SK-N-MC (cell line): ENCODE results near the gene ATP2A2.
A peak's percentile ranks its signal among the peaks of the same experiment; 100 is the strongest.

ENCODE experiments used
- DNase-seq: peaks from one replicate; pipeline ENCODE4 v3.0.0-alpha.2; 2011; ENCODE audit warnings: low read depth, low spot score
- H3K27ac ChIP-seq: fragments of 200-600 bp; sonication (generic); 2 replicates; pipeline ENCODE4 v1.5.1; 2016; ENCODE audit warnings: mixed run types
- H3K36me3 ChIP-seq: fragments of 200-600 bp; sonication (generic); 2 replicates; pipeline ENCODE4 v1.6.1; 2017; ENCODE audit warnings: antibody characterized with exemption, low read length, mixed read lengths; ENCODE audit not compliant: insufficient read depth
- H3K4me3 ChIP-seq: fragments of 200-600 bp; sonication (generic); 2 replicates; pipeline ENCODE4 v1.5.1; 2016
- H3K9ac ChIP-seq: fragments of 200-600 bp; sonication (generic); 2 replicates; pipeline ENCODE4 v1.8.0; 2017; ENCODE audit warnings: mixed run types, mixed read lengths; ENCODE audit not compliant: insufficient read length
- H3K9me3 ChIP-seq: fragments of 200-600 bp; sonication (generic); 2 replicates; pipeline ENCODE4 v1.6.1; 2017; ENCODE audit warnings: low read depth, mild to moderate bottlenecking, antibody characterized with exemption, low read length, moderate library complexity, mixed read lengths
- EZH2 ChIP-seq: fragments of 200-600 bp; sonication (generic); IDR thresholded peaks from one replicate; pipeline ENCODE4 v1.6.1; 2017; ENCODE audit warnings: antibody characterized with exemption
- FOXP2 ChIP-seq: optimal IDR thresholded peaks from 2 replicates; pipeline ENCODE3; 2011; ENCODE audit warnings: mild to moderate bottlenecking, moderate library complexity; ENCODE audit not compliant: insufficient read depth; ENCODE audit errors: extremely low read length, control extremely low read depth
- POLR2AphosphoS5 ChIP-seq: IDR thresholded peaks from 2 replicates; pipeline ENCODE4 v1.6.1; 2012; ENCODE audit warnings: mild to moderate bottlenecking, low read depth, low read length, borderline replicate concordance

ATP2A2 gene

DNA sequence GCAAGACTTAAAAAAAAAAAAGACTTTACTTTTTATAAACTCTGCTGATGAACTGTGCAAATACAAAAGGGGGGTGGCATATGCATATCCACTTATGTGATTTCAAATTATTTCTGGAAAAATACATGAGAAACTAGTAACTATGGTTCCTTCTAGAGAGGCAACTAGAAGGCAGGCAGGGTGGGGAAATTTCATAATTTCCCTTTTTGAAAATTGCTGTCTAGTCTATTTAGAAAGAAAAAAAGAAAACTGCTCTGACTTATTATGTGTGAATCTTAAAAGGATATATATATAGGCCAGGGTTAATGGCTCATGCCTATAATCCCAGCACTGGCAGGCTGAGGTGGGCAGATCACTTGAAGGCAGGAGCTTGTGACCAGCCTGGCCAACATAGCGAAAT lies 80.2 kb downstream of the ATP2A2 start:
- H3K9me3 ChIP-seq, result no peaks in the 10 kb centered on the region
- TF ChIP-seq EZH2 (no peak), FOXP2 (no peak), POLR2AphosphoS5 (no peak)
- H3K4me3 ChIP-seq, result no peak overlapping the region
- no peak overlapping the region for H3K27ac ChIP-seq
- DNase-seq, result no peak
- no peak overlapping the region for H3K9ac ChIP-seq
- H3K36me3 ChIP-seq, result no peaks in the 10 kb centered on the region

DNA sequence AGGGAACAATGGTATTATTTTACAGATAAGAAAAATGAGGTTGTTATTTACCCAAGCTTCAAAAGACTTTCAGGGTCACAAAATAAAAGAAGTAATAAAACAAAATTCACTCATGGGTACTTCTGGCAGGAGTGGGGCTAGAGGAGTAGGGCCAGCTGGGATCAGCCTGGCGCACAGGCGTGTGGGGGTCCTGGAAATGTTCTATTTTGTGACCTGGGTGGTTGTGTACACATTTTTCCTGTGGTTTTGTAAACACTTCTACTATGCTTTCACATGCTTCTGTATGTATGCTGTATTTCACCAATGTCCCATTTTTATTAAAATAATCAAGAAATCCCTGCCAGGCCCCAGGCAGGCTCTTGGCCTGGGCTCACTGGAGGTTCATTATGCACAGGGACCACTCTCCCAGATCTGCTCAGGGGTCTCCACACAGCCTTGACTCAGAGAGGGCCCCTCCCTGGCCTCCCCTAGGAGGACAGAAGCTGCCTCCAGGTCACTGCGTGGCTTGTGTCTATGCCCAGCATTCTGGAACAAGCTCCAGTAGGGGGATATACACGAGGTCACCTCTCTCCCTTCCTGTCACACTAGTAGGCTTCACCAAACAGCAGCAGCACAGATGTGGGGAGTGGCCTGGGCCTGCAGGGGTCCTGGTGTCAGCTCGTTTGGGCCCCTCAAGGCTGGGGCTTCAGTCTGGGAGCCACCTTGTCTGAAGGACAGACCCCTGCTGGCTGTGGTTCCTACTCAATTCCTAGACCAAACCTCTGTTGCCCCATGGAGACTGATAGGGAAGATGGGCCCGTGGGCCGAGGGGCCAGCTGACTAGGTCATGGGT lies 84.7 kb downstream of the ATP2A2 start:
- peak overlapping the region; percentile 60 for H3K27ac ChIP-seq
- TF ChIP-seq EZH2 (no peak), POLR2AphosphoS5 (no peak), FOXP2 (no peak)
- peaks cover 9% of the 10 kb centered on the region; the same call in 1 of the 2 replicates for H3K36me3 ChIP-seq
- no peaks in the 10 kb centered on the region for H3K9me3 ChIP-seq
- H3K9ac ChIP-seq, result no peak overlapping the region
- DNase-seq, result no peak
- H3K4me3 ChIP-seq, result no peak overlapping the region

- Histone ChIP-seq H3K27ac (peak overlapping the region; percentile 51; the same call in 1 of the 2 replicates), H3K36me3 (peaks cover 12% of the 10 kb centered on the region; the same call in 1 of the 2 replicates), H3K4me3 (no peak overlapping the region), H3K9ac (no peak overlapping the region), H3K9me3 (no peaks in the 10 kb centered on the region)
- TF ChIP-seq POLR2AphosphoS5 (no peak), FOXP2 (no peak), EZH2 (no peak)
- DNase-seq, result no peak
Measured at GRCh38 chr12:110366321-110367142, 85.5 kb downstream of the ATP2A2 start.

- TF ChIP-seq POLR2AphosphoS5 (no peak), FOXP2 (no peak), EZH2 (no peak)
- DNase-seq, result no peak
- Histone ChIP-seq H3K9me3 (no peaks in the 10 kb centered on the region), H3K9ac (no peak overlapping the region), H3K4me3 (no peak overlapping the region), H3K36me3 (peaks cover 20% of the 10 kb centered on the region), H3K27ac (peak overlapping the region; percentile 51; the same call in 1 of the 2 replicates)
Measured at GRCh38 chr12:110367181-110367864, 86.3 kb downstream of the ATP2A2 start.

DNA sequence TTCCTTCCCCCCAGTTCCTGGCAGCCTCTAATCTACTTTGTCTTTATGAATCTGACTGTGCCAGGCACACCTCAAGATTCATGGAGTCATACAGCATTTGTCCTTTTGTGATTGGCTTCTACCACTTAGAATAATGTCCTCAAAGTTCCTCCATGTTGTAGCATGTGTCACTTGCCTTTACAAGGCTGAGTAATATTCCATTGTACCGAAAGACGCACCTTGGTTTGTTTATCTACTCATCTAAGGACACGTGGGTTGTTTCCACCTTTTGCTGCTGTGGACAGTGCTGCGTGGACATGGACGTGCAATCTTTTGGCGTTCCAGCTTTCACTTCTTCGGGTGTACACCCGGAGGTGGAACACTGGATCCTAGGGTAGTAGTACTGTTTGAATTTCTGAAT lies 88.9 kb downstream of the ATP2A2 start:
- Histone ChIP-seq H3K4me3 (no peak overlapping the region), H3K9me3 (no peaks in the 10 kb centered on the region), H3K9ac (no peak overlapping the region), H3K36me3 (peaks cover 47% of the 10 kb centered on the region), H3K27ac (no peak overlapping the region)
- DNase-seq, result no peak
- no peak for TF ChIP-seq EZH2
- no peak for TF ChIP-seq FOXP2
- TF ChIP-seq POLR2AphosphoS5, result no peak; the same call in 1 of the 2 replicates

- DNase-seq, result no peak
- TF ChIP-seq FOXP2 (no peak), POLR2AphosphoS5 (no peak), EZH2 (no peak)
- Histone ChIP-seq H3K9ac (no peak overlapping the region), H3K27ac (no peak overlapping the region), H3K4me3 (no peak overlapping the region), H3K9me3 (no peaks in the 10 kb centered on the region), H3K36me3 (peaks cover 55% of the 10 kb centered on the region)
Measured at GRCh38 chr12:110370732-110371231, 89.7 kb downstream of the ATP2A2 start.

DNA sequence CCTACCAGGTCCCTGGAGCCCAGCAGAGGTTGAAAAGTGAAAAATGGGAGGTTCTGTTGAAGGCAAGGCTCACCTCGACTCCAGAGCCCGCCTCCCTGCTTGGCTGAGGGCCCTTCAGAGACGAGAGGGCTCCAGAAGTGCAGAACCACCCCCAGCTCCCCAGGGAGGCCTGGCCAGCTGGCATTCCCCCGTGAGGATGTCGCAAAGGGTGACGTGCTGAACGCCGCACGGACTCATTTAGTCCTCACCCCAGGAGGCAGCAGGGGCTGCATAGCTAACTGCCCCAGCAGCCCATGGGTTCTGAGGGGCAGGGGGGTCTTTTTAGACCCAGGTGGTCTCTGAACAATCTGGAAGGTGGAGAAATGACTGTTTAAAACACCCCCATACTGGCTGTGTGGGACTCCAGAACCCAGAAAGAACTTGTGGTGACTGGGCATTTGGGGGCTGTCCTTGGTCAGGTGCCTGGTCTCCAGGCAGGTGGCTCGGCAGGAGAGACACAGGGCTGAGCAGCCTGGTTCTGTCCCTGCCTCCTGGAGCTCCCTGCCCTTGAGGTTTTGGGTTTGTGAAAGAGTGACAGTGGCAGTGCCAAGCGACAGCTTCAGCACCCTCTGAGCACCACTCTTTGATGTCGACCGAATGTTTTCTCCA lies 90.5 kb downstream of the ATP2A2 start:
- no peak for DNase-seq
- Histone ChIP-seq H3K9ac (no peak overlapping the region), H3K4me3 (no peak overlapping the region), H3K36me3 (peaks cover 62% of the 10 kb centered on the region), H3K9me3 (no peaks in the 10 kb centered on the region), H3K27ac (no peak overlapping the region)
- TF ChIP-seq EZH2 (no peak), FOXP2 (no peak), POLR2AphosphoS5 (peak; percentile 27; the same call in 1 of the 2 replicates)
